Central memory CD4-positive, alpha-beta T cell (primary cell): ENCODE results near the gene KCNMA1.

Experiments
- DNase-seq: peaks from one replicate; pipeline ENCODE4 v3.0.0; 2022

The KCNMA1 gene

GRCh38 chr10:77226853-77227565 is 410.6 kb downstream of the KCNMA1 start:
- DNase-seq = no peak

GRCh38 chr10:77226452-77226851 is 411.2 kb downstream of the KCNMA1 start:
- DNase-seq = no peak

GRCh38 chr10:77226020-77226419 is 411.6 kb downstream of the KCNMA1 start:
- DNase-seq = no peak

GRCh38 chr10:77223526-77224460 is 413.8 kb downstream of the KCNMA1 start:
- no peak for DNase-seq

GRCh38 chr10:77220150-77220549 is 417.5 kb downstream of the KCNMA1 start:
- no peak for DNase-seq

- DNase-seq = no peak
Measured at GRCh38 chr10:77219046-77219445, 418.6 kb downstream of the KCNMA1 start.

GRCh38 chr10:77214799-77215198 is 422.8 kb downstream of the KCNMA1 start:
- no peak for DNase-seq

GRCh38 chr10:77212632-77213031 is 425.0 kb downstream of the KCNMA1 start:
- no peak for DNase-seq

GRCh38 chr10:77210645-77211044 is 427.0 kb downstream of the KCNMA1 start:
- DNase-seq = no peak

GRCh38 chr10:77208684-77209256 is 428.8 kb downstream of the KCNMA1 start:
- no peak for DNase-seq

- DNase-seq = no peak
Measured at GRCh38 chr10:77207828-77208185, 429.8 kb downstream of the KCNMA1 start.

- DNase-seq = no peak
Measured at GRCh38 chr10:77207182-77207827, 430.3 kb downstream of the KCNMA1 start.

GRCh38 chr10:77205135-77205534 is 432.5 kb downstream of the KCNMA1 start:
- no peak for DNase-seq

- DNase-seq = no peak
Measured at GRCh38 chr10:77204171-77204570, 433.4 kb downstream of the KCNMA1 start.

- DNase-seq = no peak
Measured at GRCh38 chr10:77202857-77203256, 434.8 kb downstream of the KCNMA1 start.

GRCh38 chr10:77201135-77202106 is 436.2 kb downstream of the KCNMA1 start:
- no peak for DNase-seq

- no peak for DNase-seq
Measured at GRCh38 chr10:77197544-77197943, 440.1 kb downstream of the KCNMA1 start.

- DNase-seq = no peak
Measured at GRCh38 chr10:77196614-77197013, 441.0 kb downstream of the KCNMA1 start.

GRCh38 chr10:77195101-77195500 is 442.5 kb downstream of the KCNMA1 start:
- DNase-seq = no peak

GRCh38 chr10:77193001-77193400 is 444.6 kb downstream of the KCNMA1 start:
- no peak for DNase-seq

- no peak for DNase-seq
Measured at GRCh38 chr10:77192402-77192801, 445.2 kb downstream of the KCNMA1 start.
